Thyroid gland (tissue), 4 donors: ENCODE results near the gene HOXC10. TPM values are rescaled to one million over a fixed set of nuclear protein-coding genes. Genes with fewer than 3 reads are reported as not detected.

Source experiments
- DNase-seq, 2 donors: peaks; one replicate each; pipeline ENCODE4 v3.0.0-alpha.2; 2019
- H3K27ac ChIP-seq, 3 donors: fragments of 200-600 bp; sonication (generic); 1 replicate in 2 of 3; 2 replicates in 1 of 3; pipeline ENCODE4 v1.5.1; 2016 to 2019; ENCODE audit warnings: mild to moderate bottlenecking in 1 of 3, moderate library complexity in 1 of 3
- H3K27me3 ChIP-seq: fragments of 200-600 bp; sonication (generic); one replicate; pipeline ENCODE4 v1.5.1; 2019
- H3K36me3 ChIP-seq, 2 donors: fragments of 200-600 bp; sonication (generic); one replicate each; pipeline ENCODE4 v1.5.1; 2016 to 2019
- H3K4me1 ChIP-seq, 2 donors: fragments of 200-600 bp; sonication (generic); one replicate each; pipeline ENCODE4 v1.5.1; 2017 to 2019
- H3K4me3 ChIP-seq, 3 donors: fragments of 200-600 bp; sonication (generic); replicated peaks in 1 of 3; 1 replicate in 2 of 3; 2 replicates in 1 of 3; pipeline ENCODE4 v1.5.1; 2016; ENCODE audit warnings: mild to moderate bottlenecking in 1 of 3
- H3K9me3 ChIP-seq: fragments of 200-600 bp; sonication (generic); one replicate; pipeline ENCODE4 v1.5.1; 2017
- POLR2A ChIP-seq, 2 donors: fragments of 450-650 bp; IDR thresholded peaks; one replicate each; pipeline ENCODE4 v1.6.1; 2017; ENCODE audit warnings: antibody characterized with exemption in 2 of 2, mild to moderate bottlenecking in 2 of 2, moderate library complexity in 1 of 2
- WGBS, 2 donors: methylation state at CpG; one replicate each; pipeline ENCODE4 v1.1.5; 2017; 5-methylcytosine and 5-hydroxymethylcytosine counted together
- intact Hi-C: fragments of 100-400 bp; cut with DNase I; formaldehyde crosslinking; loops from one replicate; pipeline ENCODE4 v1.15.1; 2023
- total RNA-seq, 4 donors: library from RNA; depleted of rRNA; stranded (reverse); fragments of >200 nt; gene quantifications; one replicate each; pipeline ENCODE4 v1.2.3, GENCODE V29; 2016
- TF ChIP-seq, protein P1 (sequence below), 6 experiments: fragments of 200-600 bp in 3 of 6; fragments of 450-650 bp in 3 of 6; sonication (generic) in 3 of 6; IDR thresholded peaks; one replicate each; pipeline ENCODE4 v1.5.1; 2016 to 2019; ENCODE audit warnings: antibody characterized with exemption in 6 of 6, mild to moderate bottlenecking in 2 of 6, inconsistent platforms in 1 of 6, moderate library complexity in 1 of 6

Gene HOXC10
- total RNA-seq, 4 donors from 2014 or later, result not detected

- Histone ChIP-seq H3K4me1 (peaks cover 0 to 37% of the 10 kb centered on the region in 2 donors), H3K27ac (no peak overlapping the region), H3K9me3 (no peaks in the 10 kb centered on the region), H3K27me3 (peaks cover 47% of the 10 kb centered on the region), H3K36me3 (no peaks in the 10 kb centered on the region), H3K4me3 (no peak overlapping the region)
- intact Hi-C loops, result no loop called here
- WGBS, 2 donors, result 44 to 54% methylated on average over 17 to 22 of the region's 22 CpGs
- TF ChIP-seq POLR2A (IDR thresholded peaks at IDR 0.05), result no peak
- TF ChIP-seq, protein P1, sequence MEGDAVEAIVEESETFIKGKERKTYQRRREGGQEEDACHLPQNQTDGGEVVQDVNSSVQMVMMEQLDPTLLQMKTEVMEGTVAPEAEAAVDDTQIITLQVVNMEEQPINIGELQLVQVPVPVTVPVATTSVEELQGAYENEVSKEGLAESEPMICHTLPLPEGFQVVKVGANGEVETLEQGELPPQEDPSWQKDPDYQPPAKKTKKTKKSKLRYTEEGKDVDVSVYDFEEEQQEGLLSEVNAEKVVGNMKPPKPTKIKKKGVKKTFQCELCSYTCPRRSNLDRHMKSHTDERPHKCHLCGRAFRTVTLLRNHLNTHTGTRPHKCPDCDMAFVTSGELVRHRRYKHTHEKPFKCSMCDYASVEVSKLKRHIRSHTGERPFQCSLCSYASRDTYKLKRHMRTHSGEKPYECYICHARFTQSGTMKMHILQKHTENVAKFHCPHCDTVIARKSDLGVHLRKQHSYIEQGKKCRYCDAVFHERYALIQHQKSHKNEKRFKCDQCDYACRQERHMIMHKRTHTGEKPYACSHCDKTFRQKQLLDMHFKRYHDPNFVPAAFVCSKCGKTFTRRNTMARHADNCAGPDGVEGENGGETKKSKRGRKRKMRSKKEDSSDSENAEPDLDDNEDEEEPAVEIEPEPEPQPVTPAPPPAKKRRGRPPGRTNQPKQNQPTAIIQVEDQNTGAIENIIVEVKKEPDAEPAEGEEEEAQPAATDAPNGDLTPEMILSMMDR (IDR thresholded peaks at IDR 0.05), result no peak
- DNase-seq, result no peak
Measured at GRCh38 chr12:54034785-54035310, 49.9 kb downstream of the HOXC10 start.

GRCh38 chr12:54035568-54036264 is 50.8 kb downstream of the HOXC10 start:
- TF ChIP-seq, protein P1 (IDR thresholded peaks at IDR 0.05), result no peak
- TF ChIP-seq POLR2A (IDR thresholded peaks at IDR 0.05), result no peak
- H3K4me1 ChIP-seq, result peaks cover 0 to 37% of the 10 kb centered on the region in 2 donors
- no peaks in the 10 kb centered on the region for H3K36me3 ChIP-seq
- WGBS, 2 donors, result 67 to 84% methylated on average over 5 to 6 of the region's 6 CpGs
- no peaks in the 10 kb centered on the region for H3K9me3 ChIP-seq
- H3K27me3 ChIP-seq, result peaks cover 42% of the 10 kb centered on the region
- intact Hi-C loops, result no loop called here
- H3K27ac ChIP-seq, result no peak overlapping the region
- no peak overlapping the region for H3K4me3 ChIP-seq
- no peak for DNase-seq

- WGBS, 2 donors, result 50 to 61% methylated on average over 14 of the region's 14 CpGs
- H3K27ac ChIP-seq, result no peak overlapping the region
- intact Hi-C loops, result no loop called here
- TF ChIP-seq, protein P1 (IDR thresholded peaks at IDR 0.05), result no peak
- TF ChIP-seq POLR2A (IDR thresholded peaks at IDR 0.05), result no peak
- no peaks in the 10 kb centered on the region for H3K36me3 ChIP-seq
- H3K27me3 ChIP-seq, result peaks cover 32% of the 10 kb centered on the region
- H3K4me3 ChIP-seq, result no peak overlapping the region
- no peaks in the 10 kb centered on the region for H3K9me3 ChIP-seq
- DNase-seq, result no peak
- peaks cover 0 to 32% of the 10 kb centered on the region in 2 donors for H3K4me1 ChIP-seq
Measured at GRCh38 chr12:54036620-54037359, 51.8 kb downstream of the HOXC10 start.

GRCh38 chr12:54037360-54038283 is 52.7 kb downstream of the HOXC10 start:
- no peak overlapping the region for H3K27ac ChIP-seq
- H3K27me3 ChIP-seq, result peaks cover 27% of the 10 kb centered on the region
- intact Hi-C loops, result no loop called here

More at GRCh38 chr12:54037360-54038283, 52.7 kb downstream of the HOXC10 start:
- H3K9me3 ChIP-seq, result no peaks in the 10 kb centered on the region
- H3K36me3 ChIP-seq, result no peaks in the 10 kb centered on the region
- WGBS, 2 donors, result 53 to 55% methylated on average over 14 of the region's 14 CpGs
- no peak for DNase-seq
- H3K4me3 ChIP-seq, result no peak overlapping the region
- peaks cover 0 to 32% of the 10 kb centered on the region in 2 donors for H3K4me1 ChIP-seq
- TF ChIP-seq, protein P1 (IDR thresholded peaks at IDR 0.05), result no peak
- no peak for TF ChIP-seq POLR2A (IDR thresholded peaks at IDR 0.05)
